Measurements from ENCODE around the gene CMTM3.

The CMTM3 gene

GRCh38 chr16:66578651-66579531 lies 25.6 kb upstream of the CMTM3 start, which contains the start of gene CMTM2:
Gene CMTM2, plus strand, starts transcription at chr16:66579463. Its CDS starts 145 bp downstream, at chr16:66579608.
- H3K4me3 ChIP-seq (ENCODE audit: low read depth, low read length), result no peak within 1 kb of the TSS
- H3K27ac ChIP-seq (ENCODE audit: low read depth, low read length), result no peak within 1 kb of the TSS
- no peak within 1 kb of the TSS for H3K4me2 ChIP-seq (ENCODE audit: low read length)
- no peak within 1 kb of the TSS for H4K91ac ChIP-seq (ENCODE audit: low read depth, low read length)
- H3K23ac ChIP-seq (ENCODE audit: low read length), result no peak within 1 kb of the TSS
- H3K18ac ChIP-seq (ENCODE audit: low read length), result no peak within 1 kb of the TSS
- no peak within 1 kb of the TSS for H4K12ac ChIP-seq (ENCODE audit: low read depth, low read length)
- peaks cover 4 to 5% of the 10 kb centered on the region in 2 experiments for H3K4me1 ChIP-seq (ENCODE audit: control insufficient read depth in 1 of 2, insufficient read depth in 2 of 2, low read length in 2 of 2)
- H3K36me3 ChIP-seq (ENCODE audit: control insufficient read depth in 1 of 2, insufficient read depth in 2 of 2, low read length in 2 of 2), result no peaks in the 10 kb centered on the region
- no peak within 1 kb of the TSS for H2AFZ ChIP-seq (ENCODE audit: insufficient read depth, low read length, poor library complexity)
- H2BK120ac ChIP-seq (ENCODE audit: insufficient read depth, low read length, poor library complexity), result no peak within 1 kb of the TSS
- H2BK12ac ChIP-seq (ENCODE audit: low read length), result no peak within 1 kb of the TSS
- H4K8ac ChIP-seq (ENCODE audit: low read depth, low read length), result no peak within 1 kb of the TSS
- DNase-seq, result no peak
- no peaks in the 10 kb centered on the region for H3K79me1 ChIP-seq (ENCODE audit: low read length)
- WGBS (ENCODE audit: extremely low coverage, insufficient coverage, insufficient read length), result no CpG with 5 or more reads among the region's 77 CpGs
- H2AK5ac ChIP-seq (ENCODE audit: low read length), result no peak within 1 kb of the TSS
- peaks cover 2% of the 10 kb centered on the region for H3K27me3 ChIP-seq (ENCODE audit: insufficient read depth, low read length)
- no peak within 1 kb of the TSS for H3K4ac ChIP-seq (ENCODE audit: low read depth, low read length)
- no peak within 1 kb of the TSS for H2BK5ac ChIP-seq (ENCODE audit: low read depth, low read length, poor library complexity)
- H3K79me2 ChIP-seq (ENCODE audit: control insufficient read depth, insufficient read depth, low read length, poor library complexity), result no peaks in the 10 kb centered on the region
- H3K9me3 ChIP-seq (ENCODE audit: insufficient read depth, low read depth, low read length), result no peaks in the 10 kb centered on the region
- H3K14ac ChIP-seq (ENCODE audit: low read length), result no peak within 1 kb of the TSS
- no peak within 1 kb of the TSS for H3K9ac ChIP-seq (ENCODE audit: low read length)

DNA sequence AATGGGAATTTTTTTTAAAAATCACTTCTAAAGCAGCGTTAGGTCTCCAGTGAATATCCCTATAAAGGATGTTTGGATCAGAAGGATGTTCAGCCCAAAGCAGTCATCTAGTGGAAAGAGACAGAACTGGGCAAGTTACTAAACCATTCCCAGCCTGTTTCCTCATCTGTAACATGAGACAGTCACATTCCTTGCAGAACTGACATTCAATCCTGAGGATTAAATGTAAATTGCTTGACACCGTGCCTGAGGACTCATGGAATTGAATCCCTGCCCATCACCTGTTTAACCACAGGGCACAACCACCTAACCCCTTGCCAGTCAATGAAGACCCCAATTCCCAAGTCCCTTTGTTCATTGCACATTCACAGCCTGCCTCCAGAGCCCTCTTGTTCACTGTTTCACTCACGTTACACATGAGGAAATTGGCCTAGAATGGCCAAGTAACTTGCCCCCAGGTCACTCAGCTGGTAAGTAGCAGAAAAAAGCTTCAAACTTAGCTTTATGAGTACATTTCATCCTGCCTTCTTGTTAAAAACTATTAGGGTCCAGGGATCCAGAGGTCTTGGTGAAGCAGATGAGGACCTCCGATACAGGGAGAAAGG lies 23.8 kb upstream of the CMTM3 start:
- Histone ChIP-seq H2BK12ac (ENCODE audit: low read length) (no peak overlapping the region), H4K8ac (ENCODE audit: low read depth, low read length) (no peak overlapping the region), H3K36me3 (ENCODE audit: control insufficient read depth in 1 of 2, insufficient read depth in 2 of 2, low read length in 2 of 2) (no peaks in the 10 kb centered on the region), H3K9ac (ENCODE audit: low read length) (no peak overlapping the region), H2BK120ac (ENCODE audit: insufficient read depth, low read length, poor library complexity) (no peak overlapping the region), H3K27me3 (ENCODE audit: insufficient read depth, low read length) (peaks cover 2% of the 10 kb centered on the region), H3K27ac (ENCODE audit: low read depth, low read length) (no peak overlapping the region), H3K4me2 (ENCODE audit: low read length) (no peak overlapping the region), H3K4me3 (ENCODE audit: low read depth, low read length) (no peak overlapping the region), H3K18ac (ENCODE audit: low read length) (no peak overlapping the region), H3K79me2 (ENCODE audit: control insufficient read depth, insufficient read depth, low read length, poor library complexity) (no peaks in the 10 kb centered on the region), H2AK5ac (ENCODE audit: low read length) (no peak overlapping the region), H3K23ac (ENCODE audit: low read length) (no peak overlapping the region), H3K9me3 (ENCODE audit: insufficient read depth, low read depth, low read length) (no peaks in the 10 kb centered on the region), H2AFZ (ENCODE audit: insufficient read depth, low read length, poor library complexity) (no peak overlapping the region), H3K4me1 (ENCODE audit: control insufficient read depth in 1 of 2, insufficient read depth in 2 of 2, low read length in 2 of 2) (peaks cover 4 to 5% of the 10 kb centered on the region in 2 experiments), H4K91ac (ENCODE audit: low read depth, low read length) (no peak overlapping the region), H3K4ac (ENCODE audit: low read depth, low read length) (no peak overlapping the region), H3K14ac (ENCODE audit: low read length) (no peak overlapping the region), H2BK5ac (ENCODE audit: low read depth, low read length, poor library complexity) (no peak overlapping the region), H3K79me1 (ENCODE audit: low read length) (no peaks in the 10 kb centered on the region), H4K12ac (ENCODE audit: low read depth, low read length) (no peak overlapping the region)
- no CpG with 5 or more reads among the region's 4 CpGs for WGBS (ENCODE audit: extremely low coverage, insufficient coverage, insufficient read length)
- DNase-seq, result peak; percentile 9 to 56

DNA sequence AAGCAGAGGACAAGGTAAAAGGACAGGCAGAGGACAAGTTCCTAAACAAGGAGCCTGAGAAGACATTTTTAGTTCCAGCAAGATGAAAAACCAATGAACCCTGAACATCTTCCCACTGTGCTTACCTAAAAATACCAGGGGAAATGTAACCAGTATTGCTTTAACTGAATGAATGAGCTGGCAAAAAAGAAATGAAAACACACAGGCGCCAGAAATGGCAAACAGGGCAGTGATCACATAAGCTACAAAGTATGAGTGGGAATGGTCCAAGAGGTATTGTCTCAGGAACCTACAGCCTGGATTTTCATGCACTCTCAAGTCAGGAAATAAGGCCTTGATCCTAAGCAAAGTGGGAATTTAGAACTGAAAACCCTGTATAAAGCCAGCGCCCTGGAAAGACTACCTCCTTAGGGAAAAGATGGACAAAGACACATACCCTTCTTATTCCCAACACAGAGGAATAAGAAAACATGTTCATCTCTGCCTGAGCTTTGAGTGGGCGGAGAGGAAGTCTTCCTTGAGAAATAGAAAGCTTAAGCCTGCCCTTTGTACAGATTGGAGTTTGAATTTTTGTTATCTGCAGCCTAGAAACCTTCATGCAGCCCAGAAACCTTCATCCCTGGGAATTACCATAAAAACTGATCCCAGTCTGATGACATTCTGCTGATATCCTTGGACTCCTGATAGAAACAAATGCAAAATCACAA lies 23.1 kb upstream of the CMTM3 start:
- no CpG with 5 or more reads among the region's 3 CpGs for WGBS (ENCODE audit: extremely low coverage, insufficient coverage, insufficient read length)
- peaks cover 4 to 5% of the 10 kb centered on the region in 2 experiments for H3K4me1 ChIP-seq (ENCODE audit: control insufficient read depth in 1 of 2, insufficient read depth in 2 of 2, low read length in 2 of 2)

GRCh38 chr16:66585481-66586239 lies 18.8 kb upstream of the CMTM3 start:
- Histone ChIP-seq H4K91ac (ENCODE audit: low read depth, low read length) (no peak overlapping the region), H3K9ac (ENCODE audit: low read length) (no peak overlapping the region), H2BK120ac (ENCODE audit: insufficient read depth, low read length, poor library complexity) (no peak overlapping the region), H3K9me3 (ENCODE audit: insufficient read depth, low read depth, low read length) (no peaks in the 10 kb centered on the region), H2AK5ac (ENCODE audit: low read length) (no peak overlapping the region), H3K27ac (ENCODE audit: low read depth, low read length) (no peak overlapping the region), H3K4me2 (ENCODE audit: low read length) (no peak overlapping the region), H3K4me1 (ENCODE audit: control insufficient read depth in 1 of 2, insufficient read depth in 2 of 2, low read length in 2 of 2) (peaks cover 3% of the 10 kb centered on the region in 2 experiments), H3K79me2 (ENCODE audit: control insufficient read depth, insufficient read depth, low read length, poor library complexity) (no peaks in the 10 kb centered on the region), H3K79me1 (ENCODE audit: low read length) (no peaks in the 10 kb centered on the region), H3K4me3 (ENCODE audit: low read depth, low read length) (no peak overlapping the region), H3K27me3 (ENCODE audit: insufficient read depth, low read length) (no peaks in the 10 kb centered on the region), H2BK5ac (ENCODE audit: low read depth, low read length, poor library complexity) (no peak overlapping the region), H2AFZ (ENCODE audit: insufficient read depth, low read length, poor library complexity) (no peak overlapping the region), H3K14ac (ENCODE audit: low read length) (no peak overlapping the region), H3K36me3 (ENCODE audit: control insufficient read depth in 1 of 2, insufficient read depth in 2 of 2, low read length in 2 of 2) (no peaks in the 10 kb centered on the region), H4K8ac (ENCODE audit: low read depth, low read length) (no peak overlapping the region), H2BK12ac (ENCODE audit: low read length) (no peak overlapping the region), H3K23ac (ENCODE audit: low read length) (no peak overlapping the region), H3K18ac (ENCODE audit: low read length) (no peak overlapping the region), H4K12ac (ENCODE audit: low read depth, low read length) (no peak overlapping the region), H3K4ac (ENCODE audit: low read depth, low read length) (no peak overlapping the region)
- WGBS (ENCODE audit: extremely low coverage, insufficient coverage, insufficient read length), result no CpG with 5 or more reads among the region's 10 CpGs
- no peak for DNase-seq

More for the DNA sequence above, 23.1 kb upstream of the CMTM3 start:
- H4K8ac ChIP-seq (ENCODE audit: low read depth, low read length), result no peak overlapping the region
- H3K4me2 ChIP-seq (ENCODE audit: low read length), result no peak overlapping the region
- no peak overlapping the region for H3K23ac ChIP-seq (ENCODE audit: low read length)
- no peak overlapping the region for H2BK12ac ChIP-seq (ENCODE audit: low read length)
- no peak overlapping the region for H2BK5ac ChIP-seq (ENCODE audit: low read depth, low read length, poor library complexity)
- H3K9me3 ChIP-seq (ENCODE audit: insufficient read depth, low read depth, low read length), result no peaks in the 10 kb centered on the region
- no peak overlapping the region for H3K27ac ChIP-seq (ENCODE audit: low read depth, low read length)
- no peak overlapping the region for H2AFZ ChIP-seq (ENCODE audit: insufficient read depth, low read length, poor library complexity)
- no peaks in the 10 kb centered on the region for H3K79me1 ChIP-seq (ENCODE audit: low read length)
- H3K36me3 ChIP-seq (ENCODE audit: control insufficient read depth in 1 of 2, insufficient read depth in 2 of 2, low read length in 2 of 2), result no peaks in the 10 kb centered on the region
- no peak overlapping the region for H2BK120ac ChIP-seq (ENCODE audit: insufficient read depth, low read length, poor library complexity)
- H2AK5ac ChIP-seq (ENCODE audit: low read length), result no peak overlapping the region
- H4K91ac ChIP-seq (ENCODE audit: low read depth, low read length), result no peak overlapping the region
- no peak overlapping the region for H3K9ac ChIP-seq (ENCODE audit: low read length)
- H3K79me2 ChIP-seq (ENCODE audit: control insufficient read depth, insufficient read depth, low read length, poor library complexity), result no peaks in the 10 kb centered on the region
- H3K4ac ChIP-seq (ENCODE audit: low read depth, low read length), result no peak overlapping the region
- no peak for DNase-seq
- no peak overlapping the region for H3K14ac ChIP-seq (ENCODE audit: low read length)
- no peak overlapping the region for H4K12ac ChIP-seq (ENCODE audit: low read depth, low read length)
- peaks cover 2% of the 10 kb centered on the region for H3K27me3 ChIP-seq (ENCODE audit: insufficient read depth, low read length)
- H3K18ac ChIP-seq (ENCODE audit: low read length), result no peak overlapping the region
- no peak overlapping the region for H3K4me3 ChIP-seq (ENCODE audit: low read depth, low read length)

Data from trophoblast cell (in vitro differentiated cells and primary cell).